B cell (primary cell): Measurements from ENCODE around the gene GSDMA.
"Not testable (repeated sequence)": the region's sequence is repeated elsewhere in the genome, so short reads cannot be mapped to it uniquely, and the experiment has no call there.

Experiments used
- EZH2 ChIP-seq: IDR thresholded peaks from 2 replicates; pipeline ENCODE4 v1.6.1; 2012; ENCODE audit warnings: borderline replicate concordance, low read depth, mild to moderate bottlenecking, moderate library complexity, low read length; ENCODE audit not compliant: insufficient read depth, poor library complexity, severe bottlenecking
- TF ChIP-seq, protein P1 (sequence below): fragments of 200-600 bp; IDR thresholded peaks from one replicate; pipeline ENCODE4 v1.8.0; 2022; ENCODE audit warnings: antibody characterized with exemption, mild to moderate bottlenecking

DNA sequence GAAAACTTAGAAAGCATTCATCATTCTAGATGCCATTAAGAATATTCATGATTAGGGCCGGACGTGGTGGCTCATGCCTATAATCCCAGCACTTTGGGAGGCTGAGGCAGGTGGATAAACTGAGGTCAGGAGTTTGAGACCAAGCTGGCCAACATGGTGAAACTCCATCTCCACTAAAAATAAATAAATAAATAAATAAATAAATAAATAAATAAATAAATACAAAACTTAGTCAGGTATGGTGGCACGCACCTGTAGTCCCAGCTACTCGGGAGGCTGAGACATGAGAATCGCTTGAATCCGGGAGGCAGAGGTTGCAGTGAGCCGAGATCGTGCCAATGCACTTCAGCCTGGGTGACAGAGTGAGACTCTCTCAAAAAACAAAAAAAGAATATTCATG is 38.5 kb downstream of the GSDMA start:
- not testable (repeated sequence) for TF ChIP-seq EZH2
- TF ChIP-seq, protein P1, sequence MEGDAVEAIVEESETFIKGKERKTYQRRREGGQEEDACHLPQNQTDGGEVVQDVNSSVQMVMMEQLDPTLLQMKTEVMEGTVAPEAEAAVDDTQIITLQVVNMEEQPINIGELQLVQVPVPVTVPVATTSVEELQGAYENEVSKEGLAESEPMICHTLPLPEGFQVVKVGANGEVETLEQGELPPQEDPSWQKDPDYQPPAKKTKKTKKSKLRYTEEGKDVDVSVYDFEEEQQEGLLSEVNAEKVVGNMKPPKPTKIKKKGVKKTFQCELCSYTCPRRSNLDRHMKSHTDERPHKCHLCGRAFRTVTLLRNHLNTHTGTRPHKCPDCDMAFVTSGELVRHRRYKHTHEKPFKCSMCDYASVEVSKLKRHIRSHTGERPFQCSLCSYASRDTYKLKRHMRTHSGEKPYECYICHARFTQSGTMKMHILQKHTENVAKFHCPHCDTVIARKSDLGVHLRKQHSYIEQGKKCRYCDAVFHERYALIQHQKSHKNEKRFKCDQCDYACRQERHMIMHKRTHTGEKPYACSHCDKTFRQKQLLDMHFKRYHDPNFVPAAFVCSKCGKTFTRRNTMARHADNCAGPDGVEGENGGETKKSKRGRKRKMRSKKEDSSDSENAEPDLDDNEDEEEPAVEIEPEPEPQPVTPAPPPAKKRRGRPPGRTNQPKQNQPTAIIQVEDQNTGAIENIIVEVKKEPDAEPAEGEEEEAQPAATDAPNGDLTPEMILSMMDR = not testable (repeated sequence)
